Stimulated activated CD4-positive, alpha-beta T cell treated with anti-CD3 and anti-CD28 coated beads, Interleukin-1b, Interleukin-23, amount 100 ng/mL, for 24 hours (primary cell): ENCODE data around the gene SRGAP1.

ENCODE experiments used
- DNase-seq, 4 experiments: peaks; one replicate each; pipeline ENCODE4 v3.0.0-alpha.2; 2020; ENCODE audit warnings: low read depth in 4 of 4, low spot score in 1 of 4

Gene SRGAP1

GRCh38 chr12:63964301-63964700, 119.8 kb downstream of the SRGAP1 start:
- DNase-seq, result no peak

GRCh38 chr12:63965936-63966605, 121.6 kb downstream of the SRGAP1 start:
- no peak for DNase-seq

- DNase-seq, result no peak
Observed at GRCh38 chr12:63966606-63966975, 122.1 kb downstream of the SRGAP1 start.

GRCh38 chr12:63967358-63968145, 123.1 kb downstream of the SRGAP1 start:
- DNase-seq, result no peak

- no peak for DNase-seq
Observed at GRCh38 chr12:63968673-63969072, 124.2 kb downstream of the SRGAP1 start.

GRCh38 chr12:63976902-63977395, 132.4 kb downstream of the SRGAP1 start:
- no peak for DNase-seq

GRCh38 chr12:63977441-63977840, 132.9 kb downstream of the SRGAP1 start:
- no peak for DNase-seq

- no peak for DNase-seq
Observed at GRCh38 chr12:63978519-63978918, 134.0 kb downstream of the SRGAP1 start.

GRCh38 chr12:63980211-63980610, 135.7 kb downstream of the SRGAP1 start:
- DNase-seq, result no peak

- DNase-seq, result no peak
Observed at GRCh38 chr12:63981343-63981742, 136.8 kb downstream of the SRGAP1 start.

- no peak for DNase-seq
Observed at GRCh38 chr12:63982604-63983295, 138.2 kb downstream of the SRGAP1 start.

- DNase-seq, result no peak
Observed at GRCh38 chr12:63985456-63985855, 141.0 kb downstream of the SRGAP1 start.

GRCh38 chr12:63985945-63986344, 141.4 kb downstream of the SRGAP1 start:
- no peak for DNase-seq

GRCh38 chr12:63989301-63989845, 144.9 kb downstream of the SRGAP1 start:
- no peak for DNase-seq

- DNase-seq, result no peak
Observed at GRCh38 chr12:63990828-63991547, 146.5 kb downstream of the SRGAP1 start.

- no peak for DNase-seq
Observed at GRCh38 chr12:63994704-63995103, 150.2 kb downstream of the SRGAP1 start.

- no peak for DNase-seq
Observed at GRCh38 chr12:63995512-63995911, 151.0 kb downstream of the SRGAP1 start.

GRCh38 chr12:63996556-63996955, 152.1 kb downstream of the SRGAP1 start:
- DNase-seq, result no peak

GRCh38 chr12:63997198-63997597, 152.7 kb downstream of the SRGAP1 start:
- no peak for DNase-seq

- no peak for DNase-seq
Observed at GRCh38 chr12:63998584-63998983, 154.1 kb downstream of the SRGAP1 start.

GRCh38 chr12:63999853-64000252, 155.4 kb downstream of the SRGAP1 start:
- no peak for DNase-seq
